ENCODE data around the gene WWOX. TPM values are rescaled to one million over a fixed set of nuclear protein-coding genes. Genes with fewer than 3 reads are reported as not detected.

Gene WWOX
- total and polyA plus RNA-seq, 2 of the 8 experiments (the other 6 are each of a cell fraction or from before 2014, with no cell fraction given): 5.4 to 16.7 TPM

- no peak overlapping the region for H3K23ac ChIP-seq (ENCODE audit: insufficient read length)
- TF ChIP-seq JUN (IDR thresholded peaks at IDR 0.05; ENCODE audit: low read depth, low read length) (no peak), RBBP5 (IDR thresholded peaks at IDR 0.05; ENCODE audit: borderline replicate concordance, low read depth, low read length) (no peak), EGR1 (IDR thresholded peaks at IDR 0.05; ENCODE audit: borderline replicate concordance, low read depth, low read length) (no peak), EZH2 (IDR thresholded peaks at IDR 0.05; ENCODE audit: low read depth, low read length, severe bottlenecking) (no peak), SP4 (IDR thresholded peaks at IDR 0.05; ENCODE audit: low read length) (no peak), SP2 (IDR thresholded peaks at IDR 0.05; ENCODE audit: low read length) (no peak), PHF8 (conservative IDR thresholded peaks at IDR 0.05; ENCODE audit: low read depth, low read length) (no peak), CHD2 (IDR thresholded peaks at IDR 0.05; ENCODE audit: low read length) (no peak), RAD21 (IDR thresholded peaks at IDR 0.05 in 1 of 2, conservative IDR thresholded peaks at IDR 0.05 in 1 of 2; ENCODE audit: low read depth in 2 of 2, low read length in 2 of 2) (no peak), FOSL1 (IDR thresholded peaks at IDR 0.05; ENCODE audit: insufficient read depth, low read depth, low read length) (no peak), BCL11A (IDR thresholded peaks at IDR 0.05; ENCODE audit: low read depth in 2 of 2, low read length in 2 of 2) (no peak), BRCA1 (IDR thresholded peaks at IDR 0.05; ENCODE audit: low read depth, low read length) (no peak), KDM1A (IDR thresholded peaks at IDR 0.05; ENCODE audit: borderline replicate concordance, low read length) (no peak), MAFK (IDR thresholded peaks at IDR 0.05; ENCODE audit: low read depth, low read length) (no peak)
- no peak overlapping the region for H4K8ac ChIP-seq (ENCODE audit: extremely low read depth, insufficient read depth, low read length)
- H3K23me2 ChIP-seq (ENCODE audit: low read depth, low read length): no peaks in the 10 kb centered on the region
- no peak overlapping the region for H3K9ac ChIP-seq (replicated peaks in 1 of 4; ENCODE audit: extremely low read depth in 1 of 4, low read depth in 3 of 4, low read length in 3 of 4)
- no peak overlapping the region for H3K4me2 ChIP-seq (ENCODE audit: insufficient read depth in 1 of 2, low read depth in 2 of 2, low read length in 2 of 2)
- no peak overlapping the region for H2AFZ ChIP-seq (ENCODE audit: low read length)
- H3K27me3 ChIP-seq (replicated peaks in 1 of 4; ENCODE audit: control insufficient read depth in 3 of 4, extremely low read depth in 1 of 4, insufficient read depth in 3 of 4, low read length in 3 of 4): no peaks in the 10 kb centered on the region
- H3K18ac ChIP-seq (ENCODE audit: extremely low read depth, low read length): no peak overlapping the region
- H4K20me1 ChIP-seq (replicated peaks in 1 of 2; ENCODE audit: control insufficient read depth in 1 of 2, insufficient read depth in 2 of 2, low read length in 2 of 2): no peaks in the 10 kb centered on the region
- ChIA-PET CTCF (ENCODE audit: partially characterized antibody) (interaction anchor here (0.7 to 3.2 kb wide), 4 partner anchors 11 to 435 kb away, joined by 3 to 16 read pairs (median 3); no protein-coding TSS in a partner anchor), POLR2A (ENCODE audit: partially characterized antibody) (no interaction called here)
- DNase-seq (ENCODE audit: low read depth in 1 of 2, low spot score in 2 of 2) (no peak), FAIRE-seq (no peak)
- no peaks in the 10 kb centered on the region for H3K36me3 ChIP-seq (ENCODE audit: control insufficient read depth in 2 of 4, insufficient read depth in 4 of 4, low read length in 3 of 4)
- H3K4me3 ChIP-seq (ENCODE audit: extremely low read depth in 1 of 4, insufficient read depth in 2 of 4, low read depth in 3 of 4, low read length in 4 of 4): no peak overlapping the region
- H2BK5ac ChIP-seq (ENCODE audit: low read depth, low read length): no peak overlapping the region
- no peak overlapping the region for H3K27ac ChIP-seq (ENCODE audit: low read depth, low read length)
- H3K14ac ChIP-seq (ENCODE audit: insufficient read length): no peak overlapping the region
- no peak overlapping the region for H3K56ac ChIP-seq (replicated peaks; ENCODE audit: insufficient read length, low read depth, low read length)
- H3K4ac ChIP-seq (replicated peaks; ENCODE audit: insufficient read length, low read depth, low read length): no peak overlapping the region
- H3K9me3 ChIP-seq (ENCODE audit: insufficient read depth in 2 of 2, low read depth in 1 of 2, low read length in 1 of 2): no peaks in the 10 kb centered on the region
- H2BK12ac ChIP-seq (ENCODE audit: low read depth, low read length): no peak overlapping the region
- no peak overlapping the region for H4K5ac ChIP-seq (ENCODE audit: insufficient read length, low read depth, low read length)
- H3K79me2 ChIP-seq (ENCODE audit: control insufficient read depth in 1 of 2, insufficient read depth in 2 of 2, low read length in 2 of 2): no peaks in the 10 kb centered on the region
- H4K91ac ChIP-seq (replicated peaks; ENCODE audit: insufficient read length, low read length): no peak overlapping the region
- no peak overlapping the region for H2BK15ac ChIP-seq (ENCODE audit: low read length)
- H2BK120ac ChIP-seq (replicated peaks; ENCODE audit: low read depth, low read length): no peak overlapping the region
- no peaks in the 10 kb centered on the region for H3K4me1 ChIP-seq (replicated peaks in 1 of 4; ENCODE audit: control insufficient read depth in 3 of 4, insufficient read depth in 4 of 4, low read length in 3 of 4)
- 93 to 100% methylated on average over 1 to 3 of the region's 3 CpGs for WGBS, 2 experiments (ENCODE audit: extremely low coverage in 1 of 2, insufficient coverage in 1 of 2, insufficient read length in 1 of 2, insufficient replicate concordance in 2 of 2, low coverage in 1 of 2, low lambda C conversion rate in 2 of 2, missing lambda C conversion rate in 1 of 2)
- H2AK5ac ChIP-seq (ENCODE audit: low read depth, low read length): no peak overlapping the region
- H2BK20ac ChIP-seq (ENCODE audit: low read length): no peak overlapping the region
- no peaks in the 10 kb centered on the region for H3K79me1 ChIP-seq (ENCODE audit: low read depth, low read length)
Measured at GRCh38 chr16:78936060-78936459, 836.6 kb downstream of the WWOX start.

Data from H1 (cell line).